LNCaP clone FGC (cell line): ENCODE results near the gene IL21R.
A peak's percentile ranks its signal among the peaks of the same experiment; 100 is the strongest.

Experiments used
- DNase-seq: peaks from one replicate; pipeline ENCODE4 v3.0.0-alpha.2; 2011; ENCODE audit warnings: low read depth
- H3K4me3 ChIP-seq: 2 replicates; pipeline ENCODE4 v1.5.1; 2011; ENCODE audit warnings: mild to moderate bottlenecking, low read depth, low read length, control low read depth
- TF ChIP-seq, protein P1 (sequence below): IDR thresholded peaks from 2 replicates; pipeline ENCODE4 v1.5.1; 2012; ENCODE audit warnings: mild to moderate bottlenecking; ENCODE audit not compliant: control insufficient read depth, insufficient read depth; ENCODE audit errors: extremely low read depth

Gene IL21R

GRCh38 chr16:27366687-27367460 is 35.1 kb upstream of the IL21R start:
- no peak for DNase-seq
- H3K4me3 ChIP-seq, result no peak overlapping the region
- TF ChIP-seq, protein P1, sequence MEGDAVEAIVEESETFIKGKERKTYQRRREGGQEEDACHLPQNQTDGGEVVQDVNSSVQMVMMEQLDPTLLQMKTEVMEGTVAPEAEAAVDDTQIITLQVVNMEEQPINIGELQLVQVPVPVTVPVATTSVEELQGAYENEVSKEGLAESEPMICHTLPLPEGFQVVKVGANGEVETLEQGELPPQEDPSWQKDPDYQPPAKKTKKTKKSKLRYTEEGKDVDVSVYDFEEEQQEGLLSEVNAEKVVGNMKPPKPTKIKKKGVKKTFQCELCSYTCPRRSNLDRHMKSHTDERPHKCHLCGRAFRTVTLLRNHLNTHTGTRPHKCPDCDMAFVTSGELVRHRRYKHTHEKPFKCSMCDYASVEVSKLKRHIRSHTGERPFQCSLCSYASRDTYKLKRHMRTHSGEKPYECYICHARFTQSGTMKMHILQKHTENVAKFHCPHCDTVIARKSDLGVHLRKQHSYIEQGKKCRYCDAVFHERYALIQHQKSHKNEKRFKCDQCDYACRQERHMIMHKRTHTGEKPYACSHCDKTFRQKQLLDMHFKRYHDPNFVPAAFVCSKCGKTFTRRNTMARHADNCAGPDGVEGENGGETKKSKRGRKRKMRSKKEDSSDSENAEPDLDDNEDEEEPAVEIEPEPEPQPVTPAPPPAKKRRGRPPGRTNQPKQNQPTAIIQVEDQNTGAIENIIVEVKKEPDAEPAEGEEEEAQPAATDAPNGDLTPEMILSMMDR, result no peak

- TF ChIP-seq, protein P1, result peak; percentile 93
- peak; percentile 1 for DNase-seq
- no peak overlapping the region for H3K4me3 ChIP-seq
Measured at GRCh38 chr16:27367461-27368357, 34.3 kb upstream of the IL21R start.

GRCh38 chr16:27368358-27368722 is 33.6 kb upstream of the IL21R start:
- TF ChIP-seq, protein P1, result no peak
- H3K4me3 ChIP-seq, result no peak overlapping the region
- DNase-seq, result no peak

DNA sequence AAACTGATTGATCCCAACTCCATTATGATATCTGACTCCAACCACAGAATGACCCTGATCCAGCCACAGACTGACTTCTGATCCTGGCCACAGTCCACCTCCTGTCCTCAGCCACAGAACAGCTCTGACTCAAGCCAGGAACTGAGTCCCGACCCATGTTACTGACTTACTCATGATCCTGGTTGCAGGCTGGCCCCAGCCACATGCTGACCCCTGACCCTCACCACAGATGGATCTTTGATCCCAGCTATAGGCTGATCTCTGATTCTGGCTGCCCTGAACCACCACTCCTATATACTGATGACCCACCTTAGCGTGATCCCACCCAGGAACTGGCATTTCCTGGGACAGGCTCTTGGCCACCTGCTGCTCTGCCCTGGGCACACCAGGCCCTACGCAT is 32.2 kb upstream of the IL21R start:
- no peak for DNase-seq
- no peak overlapping the region for H3K4me3 ChIP-seq

DNA sequence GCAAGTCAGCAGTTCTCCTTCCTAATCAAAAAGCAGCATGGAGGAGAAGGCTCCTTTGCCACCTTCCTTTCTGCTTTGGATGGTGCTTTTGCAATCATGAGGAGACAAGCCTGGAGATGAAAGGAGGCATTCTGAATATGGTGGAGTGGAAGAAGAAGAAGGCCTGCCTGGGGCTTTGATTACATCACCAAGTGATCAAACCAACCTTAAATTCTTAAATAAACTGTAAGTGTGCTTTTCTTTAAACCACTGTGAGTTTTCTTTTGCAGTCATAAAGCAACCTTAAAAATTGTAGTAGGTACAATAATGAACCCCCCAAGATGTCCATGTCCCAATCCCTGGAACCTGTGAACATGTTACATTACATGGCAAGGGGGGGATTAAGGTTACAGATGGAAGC is 31.7 kb upstream of the IL21R start:
- DNase-seq, result no peak
- no peak overlapping the region for H3K4me3 ChIP-seq
- TF ChIP-seq, protein P1, result no peak

More for the DNA sequence above, 32.2 kb upstream of the IL21R start:
- TF ChIP-seq, protein P1, result no peak

GRCh38 chr16:27373312-27373711 is 28.7 kb upstream of the IL21R start:
- no peak overlapping the region for H3K4me3 ChIP-seq
- TF ChIP-seq, protein P1, result no peak
- DNase-seq, result no peak
